A549 (cell line): ENCODE measurements around the gene HIVEP3. TPM values are rescaled to one million over a fixed set of nuclear protein-coding genes. Genes with fewer than 3 reads are reported as not detected.

Experiments used
- ATAC-seq, 2 experiments: fragments of 200-7000 bp in 1 of 2; fragments of >200 bp in 1 of 2; cut with Nextera tagmentation in 1 of 2; cut with Tn5 transposase in 1 of 2; 3 replicates each; pipeline versions ENCODE4 v1.8.0 to v1.9.1; 2018 to 2020; ENCODE audit warnings: mild to moderate bottlenecking in 1 of 2, moderate library complexity in 1 of 2
- CTCF ChIA-PET: fragments of 300-600 bp; sonication (Branson Sonifier 250); formaldehyde crosslinking; extraction: SDS; loops from one replicate; lab custom pipeline; 2021; ENCODE audit warnings: antibody characterized with exemption, inconsistent platforms; lab: Yijun Ruan, JAX
- POLR2A ChIA-PET: fragments of 350-600 bp; formaldehyde crosslinking; extraction: SDS; loops from one replicate; lab custom pipeline; 2021; ENCODE audit warnings: antibody characterized with exemption, inconsistent platforms; lab: Yijun Ruan, JAX
- DNase-seq, 2 experiments: peaks; one replicate each; pipeline versions ENCODE4 v3.0.0 to v3.0.0-alpha.2; 2011 to 2016; ENCODE audit warnings: low read depth in 1 of 2, low spot score in 1 of 2
- FAIRE-seq: peaks from 2 replicates; lab custom pipeline; 2011; peaks lifted over from hg19 to GRCh38; lab: Jason Lieb, UNC
- H3K27ac ChIP-seq, 2 experiments: fragments of >200 bp; sonication (Bioruptor Twin); formaldehyde crosslinking; 3 replicates each; pipeline ENCODE4 v1.5.1; 2016 to 2017
- H3K4me1 ChIP-seq: fragments of >200 bp; sonication (Bioruptor Twin); formaldehyde crosslinking; 3 replicates; pipeline ENCODE4 v1.6.1; 2016
- H3K4me2 ChIP-seq: fragments of >200 bp; sonication (Bioruptor Twin); formaldehyde crosslinking; 3 replicates; pipeline ENCODE4 v1.6.1; 2016
- H3K4me3 ChIP-seq: fragments of >200 bp; sonication (Bioruptor Twin); formaldehyde crosslinking; 3 replicates; pipeline ENCODE4 v1.5.1; 2016
- H3K9me3 ChIP-seq: fragments of >200 bp; sonication (Bioruptor Twin); formaldehyde crosslinking; 3 replicates; pipeline ENCODE4 v1.6.1; 2016
- CBX2 ChIP-seq: fragments of 200-600 bp; sonication (generic); IDR thresholded peaks from 2 replicates; pipeline ENCODE4 v1.6.1; 2016; ENCODE audit warnings: low read depth, mild to moderate bottlenecking, borderline replicate concordance
- CHD4 ChIP-seq: fragments of 200-600 bp; sonication (generic); IDR thresholded peaks from 2 replicates; pipeline ENCODE4 v1.6.1; 2016; ENCODE audit warnings: antibody characterized with exemption, mild to moderate bottlenecking, borderline replicate concordance
- EHF ChIP-seq: fragments of 250-450 bp; sonication (Bioruptor Pico); IDR thresholded peaks from 2 replicates; pipeline ENCODE4 v1.5.0; 2020; ENCODE audit warnings: mild to moderate bottlenecking
- EP300 ChIP-seq, 2 experiments: fragments of >200 bp; sonication (Bioruptor Twin); formaldehyde crosslinking; IDR thresholded peaks; 2 replicates in 1 of 2; 3 replicates in 1 of 2; pipeline ENCODE4 v1.6.1; 2016 to 2017
- ESRRA ChIP-seq: fragments of 150-350 bp; IDR thresholded peaks from 2 replicates; pipeline ENCODE4 v1.6.1; 2014; ENCODE audit warnings: mild to moderate bottlenecking, low read length, borderline replicate concordance
- FOSB ChIP-seq: fragments of 250-450 bp; sonication (Bioruptor Pico); IDR thresholded peaks from 2 replicates; pipeline ENCODE4 v1.5.0; 2020; ENCODE audit warnings: mild to moderate bottlenecking, moderate library complexity
- GATA3 ChIP-seq: IDR thresholded peaks from 2 replicates; pipeline ENCODE4 v1.6.1; 2012; ENCODE audit warnings: borderline replicate concordance
- HOXA7 ChIP-seq: fragments of 250-450 bp; sonication (Bioruptor Pico); IDR thresholded peaks from 2 replicates; pipeline ENCODE4 v1.5.0; 2020; ENCODE audit warnings: mild to moderate bottlenecking, moderate library complexity
- KDM5A ChIP-seq: fragments of 200-600 bp; sonication (generic); IDR thresholded peaks from 2 replicates; pipeline ENCODE4 v1.6.1; 2016; ENCODE audit warnings: antibody characterized with exemption, mild to moderate bottlenecking
- MAZ ChIP-seq: fragments of 150-350 bp; IDR thresholded peaks from 2 replicates; pipeline ENCODE4 v1.6.1; 2014; ENCODE audit warnings: antibody characterized with exemption, low read depth, low read length, borderline replicate concordance
- MYC ChIP-seq: IDR thresholded peaks from 2 replicates; pipeline ENCODE4 v1.6.1; 2012; ENCODE audit warnings: mild to moderate bottlenecking, inconsistent platforms, low read length, improper control_type of control experiment, borderline replicate concordance
- NR3C1 ChIP-seq: fragments of >200 bp; sonication (Bioruptor Twin); formaldehyde crosslinking; IDR thresholded peaks from 3 replicates; pipeline ENCODE4 v1.6.1; 2017
- PHF8 ChIP-seq: fragments of 200-600 bp; sonication (generic); IDR thresholded peaks from 2 replicates; pipeline ENCODE4 v1.6.1; 2016; ENCODE audit warnings: low read depth, mild to moderate bottlenecking, antibody characterized with exemption, moderate library complexity, borderline replicate concordance
- POLR2A ChIP-seq: IDR thresholded peaks from 2 replicates; pipeline ENCODE4 v1.6.1; 2012; ENCODE audit warnings: mild to moderate bottlenecking, low read length
- POLR2AphosphoS2 ChIP-seq: conservative IDR thresholded peaks from 2 replicates; pipeline ENCODE4 v1.6.1; 2012; ENCODE audit warnings: low read length, improper control_type of control experiment, inconsistent platforms
- RCOR1 ChIP-seq: fragments of 150-350 bp; IDR thresholded peaks from 2 replicates; pipeline ENCODE4 v1.6.1; 2014; ENCODE audit warnings: antibody characterized with exemption, low read length, low read depth
- RFX5 ChIP-seq: fragments of 450-650 bp; IDR thresholded peaks from 2 replicates; pipeline ENCODE4 v1.7.1; 2014; ENCODE audit warnings: antibody characterized with exemption, mild to moderate bottlenecking, moderate library complexity
- RNF2 ChIP-seq: fragments of 200-600 bp; sonication (generic); IDR thresholded peaks from 2 replicates; pipeline ENCODE4 v1.6.1; 2016; ENCODE audit warnings: low read depth, mild to moderate bottlenecking, antibody characterized with exemption, moderate library complexity, borderline replicate concordance
- SMC3 ChIP-seq: fragments of >200 bp; sonication (Bioruptor Twin); formaldehyde crosslinking; IDR thresholded peaks from 3 replicates; pipeline ENCODE4 v1.6.1; 2018; ENCODE audit warnings: inconsistent platforms
- ZNF302 ChIP-seq: fragments of 250-450 bp; sonication (Bioruptor Pico); IDR thresholded peaks from 2 replicates; pipeline ENCODE4 v1.9.0; 2021; ENCODE audit warnings: inconsistent platforms, mild to moderate bottlenecking, moderate library complexity
- ZSCAN20 ChIP-seq: fragments of 250-450 bp; sonication (Bioruptor Pico); IDR thresholded peaks from 2 replicates; pipeline ENCODE4 v1.8.0; 2022; ENCODE audit warnings: mild to moderate bottlenecking, moderate library complexity
- WGBS: methylation state at CpG from one replicate; pipeline ENCODE4 v1.1.6; 2017; ENCODE audit errors: missing lambda C conversion rate; 5-methylcytosine and 5-hydroxymethylcytosine counted together
- polyA plus RNA-seq, 4 experiments: library from polyadenylated mRNA; depleted of rRNA in 3 of 4; stranded (reverse); fragments of >200 nt; fragmentation: RNase III in 1 of 4; extraction: RNeasy Plus Mini Kit Qiagen cat#74134 plus additional on column Dnase treatment in 1 of 4; gene quantifications; 2 replicates in 3 of 4; 3 replicates in 1 of 4; pipeline ENCODE4 v1.2.3, GENCODE V29; 2011 to 2017
- TF ChIP-seq, protein P1 (sequence below): fragments of 250-450 bp; sonication (Bioruptor Pico); IDR thresholded peaks from 2 replicates; pipeline ENCODE4 v1.5.0; 2021; ENCODE audit warnings: mild to moderate bottlenecking, moderate library complexity, borderline replicate concordance
- TF ChIP-seq, protein P2 (sequence below): fragments of 450-650 bp; IDR thresholded peaks from 2 replicates; pipeline ENCODE4 v1.6.1; 2014; ENCODE audit warnings: antibody characterized with exemption
- TF ChIP-seq, protein P3 (sequence below): fragments of 200-600 bp; sonication (generic); IDR thresholded peaks from 2 replicates; pipeline ENCODE4 v1.6.1; 2016; ENCODE audit warnings: antibody characterized with exemption, mild to moderate bottlenecking, moderate library complexity

HIVEP3 gene
- polyA plus RNA-seq, 2 of the 4 experiments (the other 2 are of a cell fraction), result 1.5 to 2.0 TPM

DNA sequence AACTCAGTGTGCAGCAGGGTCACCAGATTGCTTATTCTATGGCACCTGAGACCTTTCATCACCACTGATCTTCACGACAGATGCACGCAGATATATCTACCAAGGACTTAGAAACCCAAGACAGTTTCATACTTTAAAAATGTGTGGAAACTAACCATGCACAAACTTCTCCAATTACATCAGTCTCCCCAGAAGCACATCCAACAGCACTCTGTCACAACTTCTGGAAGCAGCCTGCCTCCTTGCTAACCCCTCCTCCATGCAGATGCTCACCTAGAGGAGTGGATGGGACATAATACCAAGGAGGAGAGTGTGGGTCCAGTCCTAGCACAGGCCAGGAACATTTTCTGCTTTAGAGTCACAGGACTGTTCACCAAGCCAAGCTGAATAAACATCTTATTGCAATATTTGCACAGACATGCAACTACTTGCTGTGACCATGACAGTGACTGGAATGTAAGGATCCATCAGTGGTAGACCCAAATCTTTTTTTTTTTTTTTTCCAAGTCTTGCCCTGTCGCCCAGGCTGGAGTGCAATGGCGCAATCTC is 69.4 kb downstream of the HIVEP3 start:
- POLR2A ChIA-PET, result no interaction called here
- Histone ChIP-seq H3K9me3 (no peaks in the 10 kb centered on the region), H3K27ac (no peak overlapping the region), H3K4me2 (no peak overlapping the region), H3K4me3 (no peak overlapping the region), H3K4me1 (peaks cover 10% of the 10 kb centered on the region; the same call in 1 of the 3 replicates)
- WGBS, result 95% methylated on average over 4 of the region's 4 CpGs
- DNase-seq (no peak), FAIRE-seq (no peak), ATAC-seq (no peak)
- CTCF ChIA-PET, result interaction anchor here (0.6 kb wide), 1 partner anchor 194 kb away, joined by 7 read pairs; no protein-coding TSS in a partner anchor
- TF ChIP-seq RCOR1, result no peak
- TF ChIP-seq CBX2, result no peak
- TF ChIP-seq MYC, result no peak
- TF ChIP-seq, protein P1, sequence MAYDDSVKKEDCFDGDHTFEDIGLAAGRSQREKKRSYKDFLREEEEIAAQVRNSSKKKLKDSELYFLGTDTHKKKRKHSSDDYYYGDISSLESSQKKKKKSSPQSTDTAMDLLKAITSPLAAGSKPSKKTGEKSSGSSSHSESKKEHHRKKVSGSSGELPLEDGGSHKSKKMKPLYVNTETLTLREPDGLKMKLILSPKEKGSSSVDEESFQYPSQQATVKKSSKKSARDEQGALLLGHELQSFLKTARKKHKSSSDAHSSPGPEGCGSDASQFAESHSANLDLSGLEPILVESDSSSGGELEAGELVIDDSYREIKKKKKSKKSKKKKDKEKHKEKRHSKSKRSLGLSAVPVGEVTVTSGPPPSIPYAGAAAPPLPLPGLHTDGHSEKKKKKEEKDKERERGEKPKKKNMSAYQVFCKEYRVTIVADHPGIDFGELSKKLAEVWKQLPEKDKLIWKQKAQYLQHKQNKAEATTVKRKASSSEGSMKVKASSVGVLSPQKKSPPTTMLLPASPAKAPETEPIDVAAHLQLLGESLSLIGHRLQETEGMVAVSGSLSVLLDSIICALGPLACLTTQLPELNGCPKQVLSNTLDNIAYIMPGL (CRISPR knock-in tag), result no peak
- TF ChIP-seq, protein P2, sequence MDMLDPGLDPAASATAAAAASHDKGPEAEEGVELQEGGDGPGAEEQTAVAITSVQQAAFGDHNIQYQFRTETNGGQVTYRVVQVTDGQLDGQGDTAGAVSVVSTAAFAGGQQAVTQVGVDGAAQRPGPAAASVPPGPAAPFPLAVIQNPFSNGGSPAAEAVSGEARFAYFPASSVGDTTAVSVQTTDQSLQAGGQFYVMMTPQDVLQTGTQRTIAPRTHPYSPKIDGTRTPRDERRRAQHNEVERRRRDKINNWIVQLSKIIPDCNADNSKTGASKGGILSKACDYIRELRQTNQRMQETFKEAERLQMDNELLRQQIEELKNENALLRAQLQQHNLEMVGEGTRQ, result no peak
- TF ChIP-seq SMC3, result no peak
- TF ChIP-seq RFX5, result no peak
- TF ChIP-seq, protein P3, sequence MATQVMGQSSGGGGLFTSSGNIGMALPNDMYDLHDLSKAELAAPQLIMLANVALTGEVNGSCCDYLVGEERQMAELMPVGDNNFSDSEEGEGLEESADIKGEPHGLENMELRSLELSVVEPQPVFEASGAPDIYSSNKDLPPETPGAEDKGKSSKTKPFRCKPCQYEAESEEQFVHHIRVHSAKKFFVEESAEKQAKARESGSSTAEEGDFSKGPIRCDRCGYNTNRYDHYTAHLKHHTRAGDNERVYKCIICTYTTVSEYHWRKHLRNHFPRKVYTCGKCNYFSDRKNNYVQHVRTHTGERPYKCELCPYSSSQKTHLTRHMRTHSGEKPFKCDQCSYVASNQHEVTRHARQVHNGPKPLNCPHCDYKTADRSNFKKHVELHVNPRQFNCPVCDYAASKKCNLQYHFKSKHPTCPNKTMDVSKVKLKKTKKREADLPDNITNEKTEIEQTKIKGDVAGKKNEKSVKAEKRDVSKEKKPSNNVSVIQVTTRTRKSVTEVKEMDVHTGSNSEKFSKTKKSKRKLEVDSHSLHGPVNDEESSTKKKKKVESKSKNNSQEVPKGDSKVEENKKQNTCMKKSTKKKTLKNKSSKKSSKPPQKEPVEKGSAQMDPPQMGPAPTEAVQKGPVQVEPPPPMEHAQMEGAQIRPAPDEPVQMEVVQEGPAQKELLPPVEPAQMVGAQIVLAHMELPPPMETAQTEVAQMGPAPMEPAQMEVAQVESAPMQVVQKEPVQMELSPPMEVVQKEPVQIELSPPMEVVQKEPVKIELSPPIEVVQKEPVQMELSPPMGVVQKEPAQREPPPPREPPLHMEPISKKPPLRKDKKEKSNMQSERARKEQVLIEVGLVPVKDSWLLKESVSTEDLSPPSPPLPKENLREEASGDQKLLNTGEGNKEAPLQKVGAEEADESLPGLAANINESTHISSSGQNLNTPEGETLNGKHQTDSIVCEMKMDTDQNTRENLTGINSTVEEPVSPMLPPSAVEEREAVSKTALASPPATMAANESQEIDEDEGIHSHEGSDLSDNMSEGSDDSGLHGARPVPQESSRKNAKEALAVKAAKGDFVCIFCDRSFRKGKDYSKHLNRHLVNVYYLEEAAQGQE, result no peak
- no peak for TF ChIP-seq RNF2
- no peak for TF ChIP-seq NR3C1
- no peak for TF ChIP-seq POLR2A
- no peak for TF ChIP-seq ZSCAN20 (CRISPR knock-in tag)
- TF ChIP-seq HOXA7 (CRISPR knock-in tag), result no peak
- no peak for TF ChIP-seq MAZ

DNA sequence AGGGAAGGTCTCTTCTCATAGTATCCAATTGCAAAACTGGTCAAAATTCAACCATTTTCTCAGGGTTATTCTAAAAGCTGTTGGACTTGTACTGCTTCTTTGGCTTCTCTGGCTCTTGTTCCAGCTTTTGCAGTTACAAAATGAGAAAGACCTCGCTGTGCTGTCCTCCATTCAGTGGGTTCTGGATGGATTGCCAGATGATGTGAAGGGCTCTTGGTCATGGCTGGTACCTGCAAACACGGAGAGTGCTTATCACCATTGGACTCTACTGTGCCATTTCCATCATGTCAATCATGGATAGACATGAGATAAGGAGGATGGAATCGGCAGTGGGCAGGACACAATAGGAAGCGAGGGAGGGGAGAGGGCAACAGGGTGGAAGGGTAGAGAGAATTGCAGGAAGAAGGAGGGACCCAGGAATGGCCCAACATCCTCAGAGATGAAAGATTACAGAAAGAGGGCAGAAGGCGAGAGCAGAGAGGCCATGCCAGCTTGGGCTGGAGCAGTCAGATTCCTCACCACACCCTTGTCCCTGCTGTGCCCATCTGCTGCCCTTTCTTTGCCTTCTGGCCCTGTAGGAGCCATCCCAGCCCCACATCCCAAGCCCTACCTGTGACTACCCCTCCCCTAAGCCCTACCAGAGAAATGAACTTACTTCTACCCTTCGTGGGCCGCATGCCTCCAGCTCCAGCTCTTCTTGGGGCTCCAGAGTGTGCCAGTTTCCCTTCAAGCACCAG is 70.3 kb downstream of the HIVEP3 start:
- Histone ChIP-seq H3K4me3 (no peak overlapping the region), H3K27ac (no peak overlapping the region), H3K9me3 (no peaks in the 10 kb centered on the region), H3K4me2 (no peak overlapping the region), H3K4me1 (peaks cover 10% of the 10 kb centered on the region; the same call in 1 of the 3 replicates)
- WGBS, result 78% methylated on average over 7 of the region's 7 CpGs
- POLR2A ChIA-PET, result no interaction called here
- DNase-seq (no peak), ATAC-seq (no peak), FAIRE-seq (no peak)
- CTCF ChIA-PET, result interaction anchor here (1.2 kb wide), 1 partner anchor 8 kb away, joined by 3 read pairs; no protein-coding TSS in a partner anchor
- TF ChIP-seq, protein P1 (CRISPR knock-in tag), result no peak
- TF ChIP-seq ESRRA (no peak), GATA3 (no peak), KDM5A (no peak), MYC (no peak), EHF (CRISPR knock-in tag) (no peak), PHF8 (no peak), CHD4 (no peak), ZNF302 (CRISPR knock-in tag) (no peak), FOSB (CRISPR knock-in tag) (no peak), NR3C1 (no peak), EP300 (IDR thresholded peaks at IDR 0.05) (no peak), POLR2AphosphoS2 (no peak)
